K562 (cell line): ENCODE measurements around the gene KPNB1. TPM values are rescaled to one million over a fixed set of nuclear protein-coding genes. Genes with fewer than 3 reads are reported as not detected.

Experiments used
- ARHGAP35 ChIP-seq: fragments of 450-650 bp; IDR thresholded peaks from 2 replicates; pipeline ENCODE4 v1.6.1; 2018; ENCODE audit not compliant: partially characterized antibody
- ASH1L ChIP-seq: fragments of 450-650 bp; IDR thresholded peaks from 2 replicates; pipeline ENCODE4 v1.6.1; 2018; ENCODE audit warnings: borderline replicate concordance, mild to moderate bottlenecking, low read depth; ENCODE audit not compliant: partially characterized antibody
- CREM ChIP-seq: IDR thresholded peaks from 2 replicates; pipeline ENCODE4 v1.6.1; 2014; ENCODE audit warnings: antibody characterized with exemption, low read depth
- ESRRB ChIP-seq: fragments of 250-450 bp; sonication (Bioruptor Pico); IDR thresholded peaks from 2 replicates; pipeline ENCODE4 v1.5.0; 2020; ENCODE audit warnings: mild to moderate bottlenecking, moderate library complexity, borderline replicate concordance
- FOXM1 ChIP-seq, 2 experiments: fragments of 450-650 bp in 1 of 2; sonication (generic) in 1 of 2; formaldehyde crosslinking in 1 of 2; IDR thresholded peaks; 2 replicates each; pipeline versions ENCODE4 v1.6.1 to v1.9.0; 2017 to 2022; ENCODE audit warnings: low read depth in 2 of 2, mild to moderate bottlenecking in 2 of 2, missing genetic modification reagents in 1 of 2, moderate library complexity in 1 of 2
- HEY1 ChIP-seq: fragments of 250-450 bp; sonication (Bioruptor Pico); IDR thresholded peaks from 2 replicates; pipeline ENCODE4 v1.5.0; 2020; ENCODE audit warnings: mild to moderate bottlenecking, moderate library complexity, borderline replicate concordance
- POLR2AphosphoS5 ChIP-seq: IDR thresholded peaks from 2 replicates; pipeline ENCODE4 v1.6.1; 2011; ENCODE audit warnings: mild to moderate bottlenecking, low read depth, low read length, moderate library complexity; ENCODE audit not compliant: control insufficient read depth, insufficient read depth
- RBFOX2 ChIP-seq: fragments of 200-400 bp; formaldehyde crosslinking; IDR thresholded peaks from 2 replicates; pipeline ENCODE4 v1.6.1; 2017; ENCODE audit warnings: low read depth, mild to moderate bottlenecking, low read length, moderate library complexity
- ZBTB8A ChIP-seq: fragments of 450-650 bp; IDR thresholded peaks from 2 replicates; pipeline ENCODE4 v1.6.1; 2018; ENCODE audit warnings: mild to moderate bottlenecking, moderate library complexity; ENCODE audit not compliant: partially characterized antibody
- ZNF184 ChIP-seq: sonication (generic); formaldehyde crosslinking; IDR thresholded peaks from 2 replicates; pipeline ENCODE4 v1.5.0; 2020; ENCODE audit warnings: missing genetic modification reagents
- ZNF311 ChIP-seq: fragments of 250-450 bp; sonication (Bioruptor Pico); IDR thresholded peaks from 2 replicates; pipeline ENCODE4 v1.4.0; 2020; ENCODE audit warnings: mild to moderate bottlenecking, moderate library complexity
- polyA plus RNA-seq, 8 experiments: library from polyadenylated mRNA; depleted of rRNA in 4 of 8; stranded (reverse) in 5 of 8; unstranded in 3 of 8; fragments of >200 nt; fragmentation: Nextera tagmentation in 2 of 8; fragmentation: Illumina TruSeq in 1 of 8; extraction: Ambion mirVana in 2 of 8; extraction: Trizol in 1 of 8; gene quantifications; 2 replicates each; pipeline versions ENCODE4 v1.2.1 to v1.2.3, GENCODE V29; 2011 to 2014; ENCODE audit warnings: inconsistent platforms in 1 of 8, missing spikeins in 1 of 8
- total RNA-seq, 7 experiments: library from RNA; depleted of rRNA in 6 of 7; stranded (reverse); fragments of >200 nt in 6 of 7; fragmentation: Illumina TruSeq in 2 of 7; extraction: Trizol in 2 of 7; gene quantifications; 2 replicates each; pipeline versions ENCODE4 v1.2.1 to v1.2.3, GENCODE V29; 2011 to 2021; ENCODE audit warnings: low replicate concordance in 1 of 7
- TF ChIP-seq, protein P1 (sequence below): fragments of 450-650 bp; IDR thresholded peaks from 2 replicates; pipeline ENCODE4 v1.6.1; 2018; ENCODE audit not compliant: partially characterized antibody
- TF ChIP-seq, protein P2 (sequence below): fragments of 450-650 bp; IDR thresholded peaks from 2 replicates; pipeline ENCODE4 v1.7.1; 2018; ENCODE audit warnings: mild to moderate bottlenecking, low read depth; ENCODE audit not compliant: partially characterized antibody
- TF ChIP-seq, protein P3 (sequence below): sonication (generic); IDR thresholded peaks from 2 replicates; pipeline ENCODE4 v1.6.1; 2016
- TF ChIP-seq, protein P4 (sequence below), 2 experiments: IDR thresholded peaks; 2 replicates each; pipeline ENCODE4 v1.6.1; 2012; ENCODE audit warnings: improper control_type of control experiment in 2 of 2, low read depth in 2 of 2, low read length in 2 of 2, borderline replicate concordance in 1 of 2

KPNB1 gene
- total and polyA plus RNA-seq, 9 of the 15 experiments (the other 6 are each of a cell fraction or from before 2014, with no cell fraction given): 154 to 622 (median 354) TPM

DNA sequence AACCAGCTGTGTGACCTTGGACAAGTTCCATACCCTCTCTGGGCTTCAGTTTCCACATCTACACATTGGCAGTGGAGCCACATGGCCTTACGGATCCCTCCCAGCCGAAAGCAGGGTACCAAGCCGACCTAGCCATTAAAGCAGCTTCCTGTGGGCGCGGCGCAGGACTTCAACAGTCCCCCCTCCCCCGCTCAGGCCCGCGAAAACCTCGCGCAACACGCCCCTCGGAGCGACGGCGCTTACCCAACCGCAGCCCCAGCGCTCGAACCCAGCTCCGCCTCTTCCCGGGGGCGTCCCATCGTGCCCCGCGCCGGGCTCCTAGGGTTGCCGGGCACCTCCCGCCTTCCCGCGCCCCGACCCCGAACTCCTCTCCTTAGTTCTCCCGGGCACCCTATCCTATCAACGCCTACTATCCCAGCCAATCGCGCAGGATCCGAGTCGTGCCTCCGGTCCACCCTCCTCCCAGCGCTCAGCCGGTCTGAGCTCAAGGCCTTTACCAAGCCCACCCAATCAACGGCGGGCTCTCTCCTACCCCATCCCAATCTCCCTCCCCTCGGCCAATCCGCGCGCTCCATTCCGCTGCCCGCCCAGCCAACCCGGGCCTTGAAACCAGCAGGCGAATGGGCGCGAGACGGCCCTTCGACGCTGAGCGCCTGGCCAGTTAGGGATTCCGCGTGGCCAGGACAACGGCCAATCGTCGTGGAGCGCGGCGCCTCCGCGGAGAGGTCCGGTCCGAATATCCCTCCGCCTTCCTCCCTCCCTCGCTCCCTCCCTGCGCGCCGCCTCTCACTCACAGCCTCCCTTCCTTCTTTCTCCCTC, at the start of gene KPNB1 (continued):
- TF ChIP-seq, protein P1, sequence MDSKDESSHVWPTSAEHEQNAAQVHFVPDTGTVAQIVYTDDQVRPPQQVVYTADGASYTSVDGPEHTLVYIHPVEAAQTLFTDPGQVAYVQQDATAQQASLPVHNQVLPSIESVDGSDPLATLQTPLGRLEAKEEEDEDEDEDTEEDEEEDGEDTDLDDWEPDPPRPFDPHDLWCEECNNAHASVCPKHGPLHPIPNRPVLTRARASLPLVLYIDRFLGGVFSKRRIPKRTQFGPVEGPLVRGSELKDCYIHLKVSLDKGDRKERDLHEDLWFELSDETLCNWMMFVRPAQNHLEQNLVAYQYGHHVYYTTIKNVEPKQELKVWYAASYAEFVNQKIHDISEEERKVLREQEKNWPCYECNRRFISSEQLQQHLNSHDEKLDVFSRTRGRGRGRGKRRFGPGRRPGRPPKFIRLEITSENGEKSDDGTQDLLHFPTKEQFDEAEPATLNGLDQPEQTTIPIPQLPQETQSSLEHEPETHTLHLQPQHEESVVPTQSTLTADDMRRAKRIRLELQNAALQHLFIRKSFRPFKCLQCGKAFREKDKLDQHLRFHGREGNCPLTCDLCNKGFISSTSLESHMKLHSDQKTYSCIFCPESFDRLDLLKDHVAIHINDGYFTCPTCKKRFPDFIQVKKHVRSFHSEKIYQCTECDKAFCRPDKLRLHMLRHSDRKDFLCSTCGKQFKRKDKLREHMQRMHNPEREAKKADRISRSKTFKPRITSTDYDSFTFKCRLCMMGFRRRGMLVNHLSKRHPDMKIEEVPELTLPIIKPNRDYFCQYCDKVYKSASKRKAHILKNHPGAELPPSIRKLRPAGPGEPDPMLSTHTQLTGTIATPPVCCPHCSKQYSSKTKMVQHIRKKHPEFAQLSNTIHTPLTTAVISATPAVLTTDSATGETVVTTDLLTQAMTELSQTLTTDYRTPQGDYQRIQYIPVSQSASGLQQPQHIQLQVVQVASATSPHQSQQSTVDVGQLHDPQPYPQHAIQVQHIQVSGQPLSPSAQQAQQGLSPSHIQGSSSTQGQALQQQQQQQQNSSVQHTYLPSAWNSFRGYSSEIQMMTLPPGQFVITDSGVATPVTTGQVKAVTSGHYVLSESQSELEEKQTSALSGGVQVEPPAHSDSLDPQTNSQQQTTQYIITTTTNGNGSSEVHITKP: no peak
- TF ChIP-seq POLR2AphosphoS5 (0 out of 2 replicates have a peak, but pooled peaks have one; percentile 48), CREM (peak; percentile 91), ASH1L (peak; percentile 98), HEY1 (CRISPR knock-in tag) (no peak), ARHGAP35 (no peak), ESRRB (CRISPR knock-in tag) (no peak), RBFOX2 (peak; percentile 91), FOXM1 (IDR thresholded peaks at IDR 0.05; ENCODE audit: low read depth) (peak; percentile 61), FOXM1 (CRISPR knock-in tag; IDR thresholded peaks at IDR 0.05; ENCODE audit: low read depth) (peak; percentile 28; the same call in 1 of the 2 replicates), ZNF184 (CRISPR knock-in tag) (no peak), ZBTB8A (no peak), ZNF311 (CRISPR knock-in tag) (0 out of 2 replicates have a peak, but pooled peaks have one; percentile 57)
- TF ChIP-seq, protein P2, sequence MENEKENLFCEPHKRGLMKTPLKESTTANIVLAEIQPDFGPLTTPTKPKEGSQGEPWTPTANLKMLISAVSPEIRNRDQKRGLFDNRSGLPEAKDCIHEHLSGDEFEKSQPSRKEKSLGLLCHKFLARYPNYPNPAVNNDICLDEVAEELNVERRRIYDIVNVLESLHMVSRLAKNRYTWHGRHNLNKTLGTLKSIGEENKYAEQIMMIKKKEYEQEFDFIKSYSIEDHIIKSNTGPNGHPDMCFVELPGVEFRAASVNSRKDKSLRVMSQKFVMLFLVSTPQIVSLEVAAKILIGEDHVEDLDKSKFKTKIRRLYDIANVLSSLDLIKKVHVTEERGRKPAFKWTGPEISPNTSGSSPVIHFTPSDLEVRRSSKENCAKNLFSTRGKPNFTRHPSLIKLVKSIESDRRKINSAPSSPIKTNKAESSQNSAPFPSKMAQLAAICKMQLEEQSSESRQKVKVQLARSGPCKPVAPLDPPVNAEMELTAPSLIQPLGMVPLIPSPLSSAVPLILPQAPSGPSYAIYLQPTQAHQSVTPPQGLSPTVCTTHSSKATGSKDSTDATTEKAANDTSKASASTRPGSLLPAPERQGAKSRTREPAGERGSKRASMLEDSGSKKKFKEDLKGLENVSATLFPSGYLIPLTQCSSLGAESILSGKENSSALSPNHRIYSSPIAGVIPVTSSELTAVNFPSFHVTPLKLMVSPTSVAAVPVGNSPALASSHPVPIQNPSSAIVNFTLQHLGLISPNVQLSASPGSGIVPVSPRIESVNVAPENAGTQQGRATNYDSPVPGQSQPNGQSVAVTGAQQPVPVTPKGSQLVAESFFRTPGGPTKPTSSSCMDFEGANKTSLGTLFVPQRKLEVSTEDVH: no peak
- TF ChIP-seq, protein P3, sequence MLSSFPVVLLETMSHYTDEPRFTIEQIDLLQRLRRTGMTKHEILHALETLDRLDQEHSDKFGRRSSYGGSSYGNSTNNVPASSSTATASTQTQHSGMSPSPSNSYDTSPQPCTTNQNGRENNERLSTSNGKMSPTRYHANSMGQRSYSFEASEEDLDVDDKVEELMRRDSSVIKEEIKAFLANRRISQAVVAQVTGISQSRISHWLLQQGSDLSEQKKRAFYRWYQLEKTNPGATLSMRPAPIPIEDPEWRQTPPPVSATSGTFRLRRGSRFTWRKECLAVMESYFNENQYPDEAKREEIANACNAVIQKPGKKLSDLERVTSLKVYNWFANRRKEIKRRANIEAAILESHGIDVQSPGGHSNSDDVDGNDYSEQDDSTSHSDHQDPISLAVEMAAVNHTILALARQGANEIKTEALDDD: no peak
- TF ChIP-seq, protein P4, sequence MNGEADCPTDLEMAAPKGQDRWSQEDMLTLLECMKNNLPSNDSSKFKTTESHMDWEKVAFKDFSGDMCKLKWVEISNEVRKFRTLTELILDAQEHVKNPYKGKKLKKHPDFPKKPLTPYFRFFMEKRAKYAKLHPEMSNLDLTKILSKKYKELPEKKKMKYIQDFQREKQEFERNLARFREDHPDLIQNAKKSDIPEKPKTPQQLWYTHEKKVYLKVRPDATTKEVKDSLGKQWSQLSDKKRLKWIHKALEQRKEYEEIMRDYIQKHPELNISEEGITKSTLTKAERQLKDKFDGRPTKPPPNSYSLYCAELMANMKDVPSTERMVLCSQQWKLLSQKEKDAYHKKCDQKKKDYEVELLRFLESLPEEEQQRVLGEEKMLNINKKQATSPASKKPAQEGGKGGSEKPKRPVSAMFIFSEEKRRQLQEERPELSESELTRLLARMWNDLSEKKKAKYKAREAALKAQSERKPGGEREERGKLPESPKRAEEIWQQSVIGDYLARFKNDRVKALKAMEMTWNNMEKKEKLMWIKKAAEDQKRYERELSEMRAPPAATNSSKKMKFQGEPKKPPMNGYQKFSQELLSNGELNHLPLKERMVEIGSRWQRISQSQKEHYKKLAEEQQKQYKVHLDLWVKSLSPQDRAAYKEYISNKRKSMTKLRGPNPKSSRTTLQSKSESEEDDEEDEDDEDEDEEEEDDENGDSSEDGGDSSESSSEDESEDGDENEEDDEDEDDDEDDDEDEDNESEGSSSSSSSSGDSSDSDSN (IDR thresholded peaks at IDR 0.05; ENCODE audit: borderline replicate concordance in 1 of 2, low read depth in 2 of 2, low read length in 2 of 2): peak; percentile 10 to 38; a peak in 1 of 4 replicates
